H54 (cell line): ENCODE measurements around the gene CTNNA2.
"Not testable (repeated sequence)": the region's sequence is repeated elsewhere in the genome, so short reads cannot be mapped to it uniquely, and the experiment has no call there.

Experiments used
- DNase-seq: peaks from one replicate; pipeline ENCODE4 v3.0.0; 2011; ENCODE audit warnings: low spot score, mixed read lengths; ENCODE audit not compliant: insufficient read length
- FAIRE-seq: peaks from 3 replicates; lab custom pipeline; 2011; peaks lifted over from hg19 to GRCh38; lab: Jason Lieb, UNC
- POLR2A ChIP-seq: IDR thresholded peaks from 2 replicates; pipeline ENCODE4 v1.6.1; 2011; ENCODE audit warnings: low read depth, mild to moderate bottlenecking, low read length

The CTNNA2 gene

DNA sequence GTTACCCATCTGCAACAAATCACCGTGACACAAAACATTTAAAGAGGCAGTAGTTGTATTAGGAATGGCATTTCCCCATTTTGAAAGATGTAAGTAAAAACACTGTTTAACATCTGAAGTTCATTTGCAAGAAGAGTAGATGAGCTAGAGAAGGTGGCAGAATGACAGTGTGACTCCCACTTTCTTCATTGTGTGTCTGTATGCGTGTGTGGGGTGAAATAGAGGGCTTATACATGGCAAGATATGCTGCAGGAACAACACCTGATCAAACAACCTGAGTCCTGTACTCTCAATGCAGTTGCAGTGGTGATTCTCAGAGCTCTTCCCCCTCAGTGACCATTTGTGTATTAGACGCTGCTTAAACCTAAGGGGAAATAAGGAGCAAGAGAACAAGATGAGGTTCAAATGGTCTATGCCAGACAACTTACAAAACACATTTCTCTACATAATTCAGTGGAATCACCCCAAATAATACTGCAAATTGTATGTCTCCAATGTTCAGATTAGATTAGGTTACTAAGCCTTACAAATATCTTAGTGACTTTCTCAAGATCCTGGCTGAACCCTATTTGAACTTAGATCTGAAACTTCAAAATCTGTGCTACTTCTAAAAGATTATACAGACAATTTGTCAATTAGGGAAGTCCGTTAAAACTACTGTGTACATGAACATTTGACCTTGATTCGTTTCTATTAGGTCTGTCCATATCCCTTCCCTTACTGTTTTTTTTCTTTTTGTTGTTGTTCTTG, 561.6 kb downstream of the CTNNA2 start:
- no peak for DNase-seq
- no peak for FAIRE-seq
- no peak for TF ChIP-seq POLR2A

DNA sequence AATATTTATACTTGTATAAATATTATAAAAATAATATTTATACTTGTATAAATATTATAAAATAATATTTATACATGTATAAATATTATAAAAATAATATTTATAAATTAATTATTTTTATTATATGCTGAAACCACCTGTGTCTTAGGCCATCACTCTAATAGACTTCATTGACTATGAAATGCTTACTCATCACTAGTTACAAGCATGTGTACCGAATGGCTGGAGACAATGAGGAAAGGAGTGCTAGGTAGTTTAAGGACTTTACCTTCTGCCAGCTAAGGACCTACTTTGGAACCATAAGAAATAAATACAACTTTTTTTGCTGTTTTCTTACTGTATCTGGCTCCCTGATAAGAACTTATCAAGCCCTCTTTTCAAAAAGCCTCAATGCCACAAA, 562.9 kb downstream of the CTNNA2 start:
- FAIRE-seq, result no peak
- DNase-seq, result no peak
- TF ChIP-seq POLR2A, result no peak

DNA sequence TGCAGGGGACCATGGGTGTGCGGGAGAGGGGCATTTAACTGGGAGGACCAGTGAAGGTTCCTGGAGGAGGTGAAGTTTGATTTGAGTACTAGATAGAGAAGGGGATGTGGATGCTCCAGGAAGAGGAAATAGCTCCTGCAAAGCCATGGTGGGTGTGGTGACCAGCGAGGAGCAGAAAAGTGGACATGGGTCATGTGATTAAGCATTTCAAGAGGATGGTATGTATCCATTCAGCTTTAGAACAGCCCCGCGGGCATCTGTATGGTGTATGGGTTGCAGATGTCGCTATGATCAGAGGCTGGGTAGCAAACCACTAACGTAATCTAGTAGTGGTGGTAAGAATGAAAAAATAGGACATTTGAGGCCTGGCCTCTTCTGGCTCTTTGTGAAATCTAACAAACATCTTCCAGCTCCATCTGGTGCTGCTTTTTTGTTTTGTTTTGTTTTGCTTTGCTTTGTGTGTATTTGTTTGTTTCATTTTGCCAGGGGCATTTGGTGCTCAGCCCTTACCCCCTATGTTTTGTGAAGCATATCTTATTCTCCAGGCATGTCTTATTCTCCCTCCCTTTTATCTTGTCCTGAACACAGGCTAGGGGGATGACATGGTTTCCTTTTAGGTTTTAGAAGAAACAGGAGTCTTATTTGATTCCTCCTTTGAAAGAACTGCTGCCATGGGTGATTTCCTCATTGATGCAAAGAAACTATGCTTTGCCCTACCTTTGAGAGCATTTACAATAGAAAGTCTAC, 565.6 kb downstream of the CTNNA2 start:
- DNase-seq, result no peak
- FAIRE-seq, result no peak
- TF ChIP-seq POLR2A, result no peak

DNA sequence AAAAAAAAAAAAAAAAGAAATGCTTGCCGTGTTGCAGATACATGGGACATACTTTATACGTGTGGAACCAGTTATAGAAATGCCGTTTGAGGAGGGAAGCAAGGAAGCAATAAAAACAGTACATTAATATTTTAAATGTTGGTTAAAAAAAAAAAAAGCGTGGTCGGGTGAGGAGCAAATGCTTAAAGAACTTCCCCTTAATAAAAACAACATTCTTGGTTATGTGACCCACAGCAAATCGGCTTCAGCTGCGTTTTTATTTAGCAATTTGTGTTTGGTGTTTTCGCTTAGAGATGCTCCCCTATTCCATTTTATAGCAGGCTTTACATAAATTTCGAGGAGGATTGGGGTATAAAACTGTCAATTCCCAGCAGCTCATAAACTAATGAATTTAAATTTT, 568.1 kb downstream of the CTNNA2 start:
- no peak for TF ChIP-seq POLR2A
- DNase-seq (no peak), FAIRE-seq (no peak)

DNA sequence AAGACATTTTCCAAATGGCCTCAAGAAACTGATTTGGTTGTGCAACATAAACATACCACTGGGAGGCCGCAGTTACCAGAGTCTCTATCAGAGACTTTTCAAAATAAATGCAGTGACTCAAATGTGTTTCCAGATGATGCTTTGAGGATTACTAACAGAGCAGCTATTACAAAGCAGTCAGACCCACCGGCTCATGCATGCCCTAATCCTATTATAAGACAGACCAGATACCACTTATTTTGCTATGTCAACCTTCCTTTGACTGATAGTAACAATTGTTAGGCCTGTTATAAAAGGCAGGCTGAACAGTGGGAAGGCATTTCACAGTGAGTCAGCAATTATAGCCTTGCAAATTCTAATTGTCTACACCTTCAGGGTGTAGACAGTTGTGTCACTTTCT, 574.0 kb downstream of the CTNNA2 start:
- DNase-seq (no peak), FAIRE-seq (no peak)
- TF ChIP-seq POLR2A, result no peak

DNA sequence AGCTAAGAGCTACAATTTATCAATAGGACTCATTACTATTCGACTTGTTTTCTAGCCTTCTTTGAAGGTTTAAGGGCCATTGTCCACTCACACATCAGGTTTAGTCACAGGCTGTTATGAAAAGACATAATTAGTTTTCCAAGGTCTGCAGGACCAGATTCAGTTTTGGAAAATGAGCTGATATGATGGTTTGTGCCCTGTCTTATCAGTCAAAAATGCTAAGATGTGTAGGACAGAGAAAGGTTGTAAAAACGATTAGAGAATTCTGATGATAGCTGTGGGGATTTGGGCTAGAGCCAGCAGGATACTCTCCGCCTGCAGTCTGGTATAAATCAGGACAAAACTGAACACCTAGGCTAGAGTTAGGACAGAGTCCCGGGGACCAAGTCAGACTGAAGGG, 578.4 kb downstream of the CTNNA2 start:
- FAIRE-seq, result no peak
- no peak for TF ChIP-seq POLR2A
- DNase-seq, result no peak

DNA sequence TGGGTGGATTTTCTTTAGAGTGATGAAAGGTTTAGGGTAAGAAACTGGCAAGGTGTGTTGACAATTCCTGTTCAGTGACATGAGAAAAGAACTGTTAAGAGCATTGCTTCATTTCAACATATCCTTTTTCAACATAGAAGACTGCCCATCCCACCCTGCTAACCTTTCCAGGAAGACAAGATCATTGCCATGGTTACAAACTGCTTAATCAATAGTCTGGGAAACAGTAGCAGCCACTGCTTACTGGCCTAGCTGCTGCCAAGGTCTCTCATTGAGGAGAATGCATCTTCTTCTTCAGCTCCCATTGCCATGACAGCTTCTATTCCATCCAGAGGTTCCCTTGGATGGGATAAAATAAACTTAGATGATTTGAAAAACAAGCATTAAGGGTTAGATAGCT, 579.6 kb downstream of the CTNNA2 start:
- DNase-seq (no peak), FAIRE-seq (no peak)
- TF ChIP-seq POLR2A, result no peak

DNA sequence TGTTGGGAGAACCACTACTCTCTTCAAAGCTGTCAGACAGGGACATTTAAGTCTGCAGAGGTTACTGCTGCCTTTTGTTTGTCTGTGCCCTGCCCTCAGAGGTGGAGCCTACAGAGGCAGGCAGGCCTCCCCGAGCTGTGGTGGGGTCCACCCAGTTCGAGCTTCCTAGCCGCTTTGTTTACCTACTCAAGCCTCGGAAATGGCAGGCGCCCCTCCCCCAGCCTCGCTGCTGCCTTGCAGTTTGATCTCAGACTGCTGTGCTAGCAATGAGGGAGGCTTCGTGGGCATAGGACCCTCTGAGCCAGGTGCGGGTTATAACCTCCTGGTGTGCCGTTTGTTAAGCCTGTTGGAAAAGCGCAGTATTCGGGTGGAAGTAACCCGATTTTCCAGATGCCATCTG, 585.7 kb downstream of the CTNNA2 start:
- not testable (repeated sequence) for FAIRE-seq, DNase-seq

DNA sequence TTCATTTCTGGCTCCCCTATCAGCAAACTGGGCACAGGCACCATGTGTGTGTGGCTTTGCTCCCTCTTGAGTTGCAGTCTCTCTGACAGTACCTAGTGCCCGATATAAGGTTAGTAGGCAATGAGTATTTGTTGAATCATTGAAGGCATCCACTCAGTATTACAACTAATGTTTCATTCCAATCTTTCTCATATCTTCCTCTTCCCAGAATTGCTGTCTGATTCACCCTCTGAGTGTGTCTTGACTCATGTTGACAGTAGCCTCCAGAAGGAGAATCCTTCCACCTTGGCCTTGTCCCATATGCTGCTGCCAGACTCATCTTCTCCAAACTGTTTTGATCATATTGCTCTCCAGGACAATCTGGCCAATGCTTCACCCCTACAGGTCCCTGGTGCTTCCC, 589.2 kb downstream of the CTNNA2 start:
- FAIRE-seq, result no peak
- no peak for TF ChIP-seq POLR2A
- DNase-seq, result no peak

DNA sequence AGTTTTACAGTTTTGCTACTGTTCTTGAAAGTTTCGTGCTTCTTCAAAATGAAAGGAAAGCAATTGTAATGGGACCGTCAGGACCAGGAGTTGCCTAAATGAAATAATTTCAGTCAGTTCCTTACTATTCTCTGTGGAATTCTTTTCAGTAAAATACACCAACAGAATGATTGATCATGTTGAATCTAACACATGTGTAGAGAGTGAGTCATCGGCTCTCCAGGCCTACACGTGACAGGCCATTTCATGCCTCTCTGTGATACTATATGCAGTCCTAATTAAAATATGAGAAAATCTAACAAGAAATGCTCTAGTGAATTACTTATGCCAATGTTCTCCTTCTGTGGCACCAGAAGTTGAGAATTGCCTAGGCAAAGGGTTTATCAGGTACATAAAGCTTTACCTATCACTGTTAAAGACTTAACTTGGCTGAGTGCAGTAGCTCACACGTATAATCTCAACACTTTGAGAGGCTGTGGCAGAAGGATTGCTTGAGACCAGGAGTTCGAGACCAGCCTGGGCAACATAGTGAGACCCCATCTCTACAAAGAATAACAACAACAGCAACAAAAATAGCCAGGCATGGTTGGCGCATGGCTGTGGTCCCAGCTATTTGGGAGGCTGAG, 592.3 kb downstream of the CTNNA2 start:
- FAIRE-seq, result no peak
- no peak for DNase-seq
- TF ChIP-seq POLR2A, result no peak

DNA sequence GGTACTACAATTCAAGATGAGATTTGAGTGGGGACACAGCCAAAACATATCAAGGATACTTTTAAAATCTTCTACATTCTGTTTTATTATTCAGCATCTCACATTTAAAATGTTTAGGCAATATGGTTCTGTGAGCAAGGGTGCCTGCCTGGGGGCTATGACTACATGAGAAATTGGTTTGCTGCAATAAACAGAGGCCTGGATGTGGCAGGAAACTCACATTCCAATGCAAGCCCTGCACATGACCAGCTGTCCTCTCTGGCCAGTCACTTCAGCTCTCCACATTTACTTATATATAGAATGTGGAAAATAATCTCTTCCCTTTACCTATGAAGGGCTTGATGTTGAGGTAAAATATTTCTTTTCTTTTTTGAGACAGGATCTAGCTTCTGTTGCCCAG, 598.3 kb downstream of the CTNNA2 start:
- no peak for DNase-seq
- FAIRE-seq, result no peak
- no peak for TF ChIP-seq POLR2A

DNA sequence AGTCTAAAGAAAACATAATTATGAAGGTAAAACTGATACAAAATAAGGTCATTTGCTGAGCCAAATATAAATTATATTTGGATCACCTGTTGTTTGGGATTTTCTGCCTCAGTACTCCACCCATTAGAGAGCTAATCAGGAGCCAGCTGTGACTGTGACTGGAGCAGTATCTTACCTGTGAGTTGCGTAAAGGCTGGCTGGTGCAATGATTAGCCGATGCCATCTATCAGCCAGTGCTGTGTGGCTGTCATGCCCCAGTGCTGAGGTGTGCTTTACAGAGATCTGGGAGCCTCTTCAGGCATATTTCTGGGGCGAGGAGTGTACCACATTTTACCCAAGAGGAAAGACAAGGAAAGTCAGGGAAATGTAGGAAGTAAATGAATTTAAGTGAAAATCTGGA, 599.9 kb downstream of the CTNNA2 start:
- TF ChIP-seq POLR2A, result no peak
- DNase-seq (no peak), FAIRE-seq (no peak)

DNA sequence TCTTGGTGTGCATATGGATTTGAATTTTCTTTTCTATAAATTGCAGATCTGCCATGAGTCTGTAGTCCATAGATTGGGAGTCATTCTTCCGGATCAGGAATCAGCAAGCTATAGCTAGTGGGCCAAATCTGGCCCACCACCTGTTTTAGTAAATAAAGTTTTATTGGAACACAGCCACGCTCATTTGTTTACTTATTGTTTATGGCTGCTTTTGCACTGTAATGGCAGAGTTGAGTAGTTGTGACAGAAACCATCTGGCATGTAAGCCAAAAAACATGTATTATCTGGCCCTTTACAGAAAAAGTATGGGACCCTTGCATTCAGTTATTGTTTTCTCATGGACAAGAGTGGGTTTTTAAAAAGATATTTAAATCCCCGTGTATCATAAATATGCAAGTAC, 600.5 kb downstream of the CTNNA2 start:
- DNase-seq (no peak), FAIRE-seq (no peak)
- no peak for TF ChIP-seq POLR2A

DNA sequence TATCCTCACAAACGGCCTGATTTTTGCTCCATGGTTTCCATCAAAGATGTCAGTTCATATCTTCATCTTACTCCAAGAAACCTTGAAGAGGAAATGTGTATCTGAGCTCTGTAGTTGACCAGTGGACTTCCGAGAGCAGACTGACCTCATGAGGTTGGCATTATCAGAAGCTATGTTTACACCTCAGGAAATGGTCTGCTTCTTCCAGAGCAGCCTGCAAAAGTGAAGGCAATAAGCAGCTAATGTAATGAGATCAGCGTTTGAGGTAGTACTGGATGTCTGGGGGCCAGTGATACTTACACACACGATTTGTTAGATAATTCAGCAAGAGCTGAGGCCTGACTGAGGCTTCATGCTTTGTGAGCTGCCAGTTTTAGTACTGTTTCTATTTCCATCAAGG, 602.0 kb downstream of the CTNNA2 start:
- DNase-seq (no peak), FAIRE-seq (no peak)
- TF ChIP-seq POLR2A, result no peak
